Endodermal cell (in vitro differentiated cells): Measurements from ENCODE around the gene RPN1. TPM values are rescaled to one million over a fixed set of nuclear protein-coding genes. Genes with fewer than 3 reads are reported as not detected.
A peak's percentile ranks its signal among the peaks of the same experiment; 100 is the strongest.

Experiments used
- DNase-seq: peaks from one replicate; pipeline ENCODE4 v3.0.0-alpha.2; 2017
- H3K27ac ChIP-seq: 2 replicates; pipeline ENCODE4 v1.5.1; 2013; ENCODE audit warnings: mild to moderate bottlenecking, low read depth, low read length, moderate library complexity
- H3K27me3 ChIP-seq: 2 replicates; pipeline ENCODE4 v1.6.1; 2013; ENCODE audit warnings: mild to moderate bottlenecking, low read length, moderate library complexity; ENCODE audit not compliant: insufficient read depth, control insufficient read depth, poor library complexity, severe bottlenecking
- H3K36me3 ChIP-seq: 2 replicates; pipeline ENCODE4 v1.7.0; 2013; ENCODE audit warnings: mild to moderate bottlenecking, low read length, moderate library complexity; ENCODE audit not compliant: control insufficient read depth, insufficient read depth
- H3K4me1 ChIP-seq: one replicate; pipeline ENCODE4 v1.7.0; 2013; ENCODE audit warnings: low read length; ENCODE audit not compliant: control insufficient read depth, insufficient read depth
- H3K4me3 ChIP-seq: 2 replicates; pipeline ENCODE4 v1.5.1; 2013; ENCODE audit warnings: mild to moderate bottlenecking, low read length, moderate library complexity
- H3K9ac ChIP-seq: 2 replicates; pipeline ENCODE4 v1.6.1; 2013; ENCODE audit warnings: mild to moderate bottlenecking, low read length, moderate library complexity; ENCODE audit not compliant: poor library complexity, severe bottlenecking; ENCODE audit errors: extremely low read depth
- H3K9me3 ChIP-seq: 2 replicates; pipeline ENCODE4 v1.6.1; 2013; ENCODE audit warnings: mild to moderate bottlenecking, low read length, moderate library complexity; ENCODE audit not compliant: control insufficient read depth
- H3K27ac Mint-ChIP-seq: 2 replicates; pipeline ENCODE4 v1.8.0; 2020; ENCODE audit warnings: mixed read lengths
- H3K27me3 Mint-ChIP-seq: 2 replicates; pipeline ENCODE4 v1.8.0; 2021; ENCODE audit warnings: mild to moderate bottlenecking, mixed read lengths; ENCODE audit not compliant: insufficient read depth
- H3K36me3 Mint-ChIP-seq: 2 replicates; pipeline ENCODE4 v1.8.0; 2020; ENCODE audit warnings: low read depth, mixed read lengths
- H3K4me1 Mint-ChIP-seq: 2 replicates; pipeline ENCODE4 v1.8.0; 2020; ENCODE audit warnings: mixed read lengths
- H3K4me3 Mint-ChIP-seq: 2 replicates; pipeline ENCODE4 v1.8.0; 2020; ENCODE audit warnings: mild to moderate bottlenecking, moderate library complexity, mixed read lengths
- H3K9me3 Mint-ChIP-seq: 2 replicates; pipeline ENCODE4 v1.8.0; 2020; ENCODE audit warnings: mild to moderate bottlenecking, mixed read lengths
- CTCF ChIP-seq: fragments of 200-600 bp; sonication (generic); conservative IDR thresholded peaks from 2 replicates; pipeline ENCODE4 v1.5.0; 2021; ENCODE audit warnings: antibody characterized with exemption, mild to moderate bottlenecking
- WGBS, 2 experiments: methylation state at CpG; one replicate each; pipeline versions ENCODE4 v1.1.5 to v1.1.7; 2013; ENCODE audit warnings: missing lambda C conversion rate in 2 of 2, mixed read lengths in 1 of 2; ENCODE audit not compliant: insufficient coverage in 1 of 2, insufficient read length in 1 of 2; 5-methylcytosine and 5-hydroxymethylcytosine counted together
- total RNA-seq, 2 donors: library from RNA; stranded (reverse); fragmentation: NEBNext Ultra II Directional in 1 of 2; extraction: Animal tissue kit (Norgen Biotek cat#: 25700) in 1 of 2; gene quantifications; 2 replicates in 1 of 2; 3 replicates in 1 of 2; pipeline ENCODE4 v1.2.1, GENCODE V29; 2021

The RPN1 gene
- total RNA-seq, 2 donors from 2014 or later = 197 to 210 TPM

DNA sequence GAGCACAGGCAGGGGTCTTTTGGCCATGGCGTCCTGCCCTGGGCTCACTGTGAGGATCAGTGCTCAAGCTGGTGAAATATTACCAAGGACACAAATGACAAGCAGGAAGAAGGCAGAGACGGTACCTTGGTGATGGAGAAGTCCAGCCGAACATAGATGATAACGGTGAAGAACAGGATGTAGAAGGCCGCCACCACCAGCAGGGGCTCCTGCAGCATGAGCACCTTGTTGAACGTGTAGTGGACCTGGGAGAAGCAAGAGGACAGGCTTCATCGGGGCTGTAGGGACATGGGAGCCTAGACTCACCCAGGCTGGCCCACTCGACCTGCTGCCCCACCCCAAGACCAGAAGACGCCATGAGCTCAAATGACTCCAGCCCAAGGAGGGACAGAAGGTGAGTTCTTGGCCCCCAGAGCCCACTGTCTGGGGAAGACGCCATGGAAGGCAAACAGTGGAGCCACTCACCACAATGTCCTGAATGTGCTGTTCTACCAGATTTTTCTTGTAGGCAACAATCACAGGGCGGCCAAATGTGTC, 25.1 kb downstream of the RPN1 start:
- no peak overlapping the region for H3K4me3 Mint-ChIP-seq
- no peak overlapping the region for H3K4me3 ChIP-seq
- no peak overlapping the region for H3K9ac ChIP-seq
- no peaks in the 10 kb centered on the region for H3K9me3 Mint-ChIP-seq
- no peak overlapping the region for H3K27ac ChIP-seq
- H3K4me1 Mint-ChIP-seq = no peaks in the 10 kb centered on the region
- H3K9me3 ChIP-seq = no peaks in the 10 kb centered on the region
- H3K36me3 ChIP-seq = peaks cover 99% of the 10 kb centered on the region
- no peaks in the 10 kb centered on the region for H3K4me1 ChIP-seq
- H3K27ac Mint-ChIP-seq = no peak overlapping the region
- TF ChIP-seq CTCF = peak; percentile 35
- WGBS, 2 experiments = 93 to 97% methylated on average over 10 to 11 of the region's 11 CpGs
- peaks cover 86% of the 10 kb centered on the region for H3K36me3 Mint-ChIP-seq
- no peak for DNase-seq
- H3K27me3 Mint-ChIP-seq = no peaks in the 10 kb centered on the region
- H3K27me3 ChIP-seq = no peaks in the 10 kb centered on the region

GRCh38 chr3:128624526-128625138, 26.0 kb downstream of the RPN1 start:
- WGBS, 2 experiments = 90 to 93% methylated on average over 7 to 11 of the region's 11 CpGs
- peak overlapping the region; percentile 26 for H3K27ac Mint-ChIP-seq
- no peaks in the 10 kb centered on the region for H3K9me3 Mint-ChIP-seq
- peaks cover 99% of the 10 kb centered on the region for H3K36me3 ChIP-seq
- no peaks in the 10 kb centered on the region for H3K9me3 ChIP-seq
- TF ChIP-seq CTCF = no peak
- no peak overlapping the region for H3K9ac ChIP-seq
- DNase-seq = no peak
- H3K4me1 Mint-ChIP-seq = no peaks in the 10 kb centered on the region
- no peaks in the 10 kb centered on the region for H3K4me1 ChIP-seq
- H3K27me3 ChIP-seq = no peaks in the 10 kb centered on the region
- peaks cover 84% of the 10 kb centered on the region for H3K36me3 Mint-ChIP-seq
- no peak overlapping the region for H3K4me3 ChIP-seq
- H3K27ac ChIP-seq = no peak overlapping the region
- no peak overlapping the region for H3K4me3 Mint-ChIP-seq
- no peaks in the 10 kb centered on the region for H3K27me3 Mint-ChIP-seq

- no peak overlapping the region for H3K4me3 Mint-ChIP-seq
- H3K9me3 ChIP-seq = no peaks in the 10 kb centered on the region
- H3K4me3 ChIP-seq = no peak overlapping the region
- H3K27me3 ChIP-seq = no peaks in the 10 kb centered on the region
- WGBS, 2 experiments = 86 to 95% methylated on average over 1 to 7 of the region's 7 CpGs
- H3K27me3 Mint-ChIP-seq = no peaks in the 10 kb centered on the region
- no peak overlapping the region for H3K9ac ChIP-seq
- TF ChIP-seq CTCF = no peak
- no peaks in the 10 kb centered on the region for H3K9me3 Mint-ChIP-seq
- no peak overlapping the region for H3K27ac Mint-ChIP-seq
- H3K27ac ChIP-seq = no peak overlapping the region
- peaks cover 5% of the 10 kb centered on the region for H3K4me1 Mint-ChIP-seq
- no peak for DNase-seq
- no peaks in the 10 kb centered on the region for H3K4me1 ChIP-seq
- H3K36me3 ChIP-seq = peaks cover 99% of the 10 kb centered on the region
- peaks cover 85% of the 10 kb centered on the region for H3K36me3 Mint-ChIP-seq
Observed at GRCh38 chr3:128623762-128624176, 26.8 kb downstream of the RPN1 start.
